HS-5 (cell line): ENCODE measurements around the gene KLHDC2.
"Not testable (repeated sequence)": the region's sequence is repeated elsewhere in the genome, so short reads cannot be mapped to it uniquely, and the experiment has no call there.

Source experiments
- DNase-seq: peaks from one replicate; pipeline ENCODE4 v3.0.0-alpha.2; 2012; ENCODE audit warnings: low read depth

The KLHDC2 gene, protein sequence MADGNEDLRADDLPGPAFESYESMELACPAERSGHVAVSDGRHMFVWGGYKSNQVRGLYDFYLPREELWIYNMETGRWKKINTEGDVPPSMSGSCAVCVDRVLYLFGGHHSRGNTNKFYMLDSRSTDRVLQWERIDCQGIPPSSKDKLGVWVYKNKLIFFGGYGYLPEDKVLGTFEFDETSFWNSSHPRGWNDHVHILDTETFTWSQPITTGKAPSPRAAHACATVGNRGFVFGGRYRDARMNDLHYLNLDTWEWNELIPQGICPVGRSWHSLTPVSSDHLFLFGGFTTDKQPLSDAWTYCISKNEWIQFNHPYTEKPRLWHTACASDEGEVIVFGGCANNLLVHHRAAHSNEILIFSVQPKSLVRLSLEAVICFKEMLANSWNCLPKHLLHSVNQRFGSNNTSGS

DNA sequence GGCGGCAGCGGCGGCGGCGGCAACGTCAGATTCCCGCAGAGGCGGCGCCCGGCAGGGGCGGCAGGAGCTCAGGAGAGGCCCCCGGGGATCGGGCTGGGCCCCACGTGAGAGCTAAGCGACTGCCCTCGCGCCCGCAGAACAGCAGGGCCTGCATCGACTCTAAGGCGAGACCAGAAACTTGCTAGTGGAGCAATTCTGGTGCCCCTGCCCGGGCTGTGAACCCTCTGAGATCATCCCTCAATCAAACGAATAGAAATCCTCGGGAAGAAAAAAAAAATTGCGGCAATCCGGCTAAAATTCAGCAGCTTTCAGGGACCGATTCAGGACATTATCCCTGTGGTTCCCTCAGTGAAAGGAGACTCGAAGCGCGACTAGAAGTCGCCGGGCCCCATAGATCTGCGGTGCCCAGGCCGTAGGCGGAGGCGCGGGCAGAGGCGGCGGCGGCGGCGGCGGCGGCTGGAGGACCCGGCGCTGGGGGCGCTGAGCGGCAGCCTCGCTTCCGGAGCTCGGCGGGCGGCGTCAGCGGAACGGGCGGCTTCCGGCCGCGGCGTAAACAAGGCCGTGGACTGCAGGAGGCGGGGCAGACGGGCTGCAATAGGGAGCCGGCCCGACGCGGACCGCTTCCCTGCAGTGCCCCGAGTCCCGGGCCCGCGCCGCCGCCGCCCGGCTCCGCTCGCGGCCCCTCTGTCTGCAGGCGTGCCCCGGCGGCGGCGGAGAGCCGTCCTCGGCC, at the start of gene KLHDC2:
TSS of gene KLHDC2 (plus strand) at position 583 of the 730 bp plus-strand sequence. CDS start 316 bp downstream, outside the sequence.
- DNase-seq = peak; percentile 28

DNA sequence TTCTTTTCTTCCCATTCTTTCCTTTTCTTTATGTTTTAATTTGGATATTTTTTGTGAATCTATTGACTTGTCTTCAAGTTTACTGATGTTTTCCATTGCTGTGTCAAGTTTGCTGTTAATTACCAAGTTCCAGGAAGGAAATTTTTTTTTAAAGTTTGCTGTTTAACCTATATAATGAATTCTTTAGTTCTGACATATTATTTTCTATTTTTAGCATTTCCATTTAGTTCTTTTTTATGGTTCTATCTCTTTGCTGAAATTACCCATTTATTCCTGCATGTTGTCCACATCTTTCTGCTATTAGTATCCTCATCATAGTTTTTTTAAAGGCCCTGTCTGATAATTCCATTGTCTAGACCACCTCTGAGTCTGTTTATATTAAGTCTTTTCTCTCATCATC, 47.2 kb upstream of the KLHDC2 start:
- DNase-seq = no peak

DNA sequence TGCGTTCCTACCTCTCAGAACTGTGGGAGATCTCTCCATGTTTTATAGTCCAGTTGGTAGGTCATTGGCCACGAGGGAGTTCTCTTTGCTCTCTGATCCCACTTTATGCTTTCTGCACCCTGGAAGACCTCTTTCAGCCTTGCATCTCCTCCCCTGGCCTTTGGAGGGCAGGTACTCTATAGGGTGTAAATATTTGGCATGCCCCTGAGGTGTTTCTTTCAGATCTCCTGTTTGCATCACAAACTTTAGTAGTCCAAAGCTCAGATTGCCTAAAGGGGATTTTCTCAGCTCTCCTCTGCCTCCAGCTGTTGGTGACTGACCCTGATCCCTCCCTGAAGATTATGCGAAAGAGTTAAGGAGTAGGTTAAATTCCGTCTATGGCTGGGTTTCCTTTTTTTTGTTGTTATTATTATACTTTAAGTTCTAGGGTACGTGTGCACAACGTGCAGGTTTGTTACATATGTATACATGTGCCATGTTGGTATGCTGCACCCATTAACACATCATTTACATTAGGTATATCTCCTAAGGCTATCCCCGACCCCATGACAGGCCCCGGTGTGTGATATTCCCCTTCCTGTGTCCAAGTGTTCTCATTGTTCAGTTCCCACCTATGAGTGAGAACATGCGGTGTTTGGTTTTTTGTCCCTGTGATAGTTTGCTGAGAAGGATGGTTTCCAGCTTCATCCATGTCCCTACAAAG, 46.1 kb upstream of the KLHDC2 start:
- not testable (repeated sequence) for DNase-seq

DNA sequence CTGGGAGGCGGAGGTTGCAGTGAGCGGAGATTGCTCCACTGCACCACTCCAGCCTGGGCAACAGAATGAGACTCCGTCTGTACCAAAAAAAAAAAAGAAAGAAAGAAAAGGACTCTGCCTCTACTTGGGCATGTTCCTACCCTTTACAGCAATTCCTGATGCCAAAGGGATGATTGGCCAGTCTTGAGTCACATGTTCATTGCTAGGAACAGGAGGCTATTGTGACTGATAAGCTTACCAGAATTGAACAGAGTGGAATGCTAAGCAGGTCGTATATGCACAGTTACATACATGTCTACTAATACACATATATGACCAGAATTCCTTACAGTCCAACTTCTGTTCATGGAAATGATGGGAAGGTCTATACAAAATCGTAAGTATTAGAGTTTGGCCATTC, 40.8 kb upstream of the KLHDC2 start:
- DNase-seq = no peak

DNA sequence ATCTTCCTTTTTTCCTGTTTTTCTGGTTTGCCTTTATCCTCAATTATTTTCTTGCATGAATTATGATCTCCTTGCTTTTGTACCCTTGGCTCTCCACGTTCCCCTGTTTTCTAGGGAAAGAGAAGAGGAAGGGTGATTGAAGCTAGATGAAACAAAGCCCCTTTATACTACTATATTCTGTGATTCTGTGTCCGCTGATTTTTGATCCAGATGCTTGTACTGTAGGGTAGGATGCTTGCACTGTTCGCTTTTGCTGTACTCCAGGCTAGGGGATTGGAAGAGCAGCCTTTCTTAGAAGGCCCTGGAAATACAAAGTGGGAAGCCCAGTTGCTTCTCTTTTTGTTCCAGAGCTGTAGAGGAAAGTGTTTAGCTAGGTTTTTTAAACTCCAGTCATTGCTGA, 35.1 kb upstream of the KLHDC2 start:
- no peak for DNase-seq

DNA sequence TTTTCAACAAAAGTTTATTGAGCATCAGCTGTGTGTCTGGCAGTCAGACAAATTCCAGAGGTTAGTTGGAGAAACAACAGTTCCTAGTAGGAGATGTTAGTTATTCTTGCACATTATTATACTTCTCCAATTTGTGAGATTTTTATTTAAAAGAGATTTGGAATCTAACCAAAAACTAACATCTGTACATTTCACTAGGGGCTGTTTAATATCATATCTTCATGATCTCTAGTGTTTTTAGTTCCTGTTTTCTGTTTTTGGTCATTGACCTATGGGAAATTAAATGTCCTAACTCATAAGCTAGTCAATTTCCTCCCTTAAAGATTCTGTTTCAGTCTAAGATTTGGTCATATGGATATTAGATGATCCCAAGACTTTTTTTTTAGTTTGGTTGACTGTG, 34.1 kb upstream of the KLHDC2 start:
- no peak for DNase-seq

DNA sequence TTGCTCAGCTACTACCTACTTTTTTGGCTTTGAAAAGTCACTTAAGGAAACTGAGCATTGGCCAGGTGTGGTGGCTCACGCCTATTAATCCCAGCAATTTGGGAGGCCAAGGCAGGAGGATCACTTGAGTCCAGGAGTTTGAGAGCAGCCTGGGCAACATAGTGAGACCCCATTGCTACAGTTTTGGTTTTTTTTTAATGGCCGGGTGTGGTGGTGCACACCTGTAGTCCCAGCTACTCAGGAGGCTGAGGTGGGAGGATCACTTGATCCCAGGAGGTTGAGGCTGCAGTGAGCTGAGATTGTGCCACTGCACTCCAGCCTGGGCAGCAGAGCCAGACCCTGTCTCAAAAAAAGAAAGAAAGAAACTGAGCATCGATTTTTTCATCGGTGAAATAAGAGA, 32.3 kb upstream of the KLHDC2 start:
- not testable (repeated sequence) for DNase-seq

DNA sequence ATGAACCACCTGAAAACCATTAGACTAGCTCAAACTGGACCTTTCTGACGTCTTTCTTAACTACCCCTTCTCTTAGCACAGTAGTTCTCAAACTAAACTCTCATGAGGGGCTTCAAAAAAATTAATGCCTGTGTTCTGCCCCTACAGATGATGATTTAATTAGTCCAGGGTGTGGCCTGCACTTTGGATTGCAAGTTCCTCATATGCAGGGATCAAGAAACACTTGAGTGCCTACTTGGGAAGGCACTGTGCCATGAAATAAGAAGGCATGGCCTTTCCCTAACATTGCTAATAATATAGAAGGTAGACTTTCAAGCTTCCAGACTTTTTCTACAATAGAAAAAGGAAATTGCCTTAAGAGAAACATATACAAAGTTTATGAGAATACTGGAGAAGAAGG, 22.8 kb upstream of the KLHDC2 start:
- no peak for DNase-seq

DNA sequence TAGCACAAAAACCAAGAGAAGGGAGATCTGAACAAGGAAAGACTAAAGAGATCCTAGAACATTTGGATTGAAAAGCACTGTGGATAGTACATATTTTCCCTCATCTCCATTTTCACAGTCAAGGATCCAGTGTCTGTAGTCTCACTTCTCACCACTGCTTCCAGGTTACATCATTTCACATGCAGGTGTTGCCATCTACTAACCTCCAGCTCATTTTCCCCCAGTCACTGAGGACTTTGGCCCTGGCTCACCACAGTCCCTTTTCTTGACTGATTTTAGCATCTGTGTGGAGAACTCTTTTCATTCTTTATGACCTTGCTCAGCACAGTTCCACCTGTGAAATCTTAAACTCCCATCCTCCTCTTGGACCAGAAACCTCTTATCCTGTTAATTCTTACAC, 21.5 kb upstream of the KLHDC2 start:
- DNase-seq = not testable (repeated sequence)

DNA sequence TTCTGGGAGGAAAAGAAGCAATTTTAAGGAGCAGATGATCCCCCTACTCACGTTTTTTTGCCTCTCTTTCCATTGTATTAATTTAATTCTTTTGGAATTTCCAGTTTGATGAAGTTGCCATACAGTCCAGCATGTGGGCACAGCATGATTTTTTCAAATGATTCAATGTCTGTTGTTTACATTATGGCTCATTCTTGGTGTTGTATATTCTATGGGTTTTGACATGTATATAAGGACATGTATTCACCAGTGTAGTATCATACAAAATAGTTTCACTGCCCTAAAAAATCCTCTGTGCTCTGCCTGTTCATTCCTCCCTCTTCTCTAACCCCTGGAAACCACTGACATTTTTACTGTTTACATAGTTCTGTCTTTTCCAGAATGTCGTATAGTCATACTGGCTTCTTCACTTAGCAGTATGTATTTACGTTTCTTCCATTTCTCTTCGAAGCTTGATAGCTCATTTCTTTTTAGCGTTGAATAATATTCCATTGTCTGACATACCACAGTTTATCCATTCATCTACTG, 13.3 kb upstream of the KLHDC2 start:
- DNase-seq = no peak

DNA sequence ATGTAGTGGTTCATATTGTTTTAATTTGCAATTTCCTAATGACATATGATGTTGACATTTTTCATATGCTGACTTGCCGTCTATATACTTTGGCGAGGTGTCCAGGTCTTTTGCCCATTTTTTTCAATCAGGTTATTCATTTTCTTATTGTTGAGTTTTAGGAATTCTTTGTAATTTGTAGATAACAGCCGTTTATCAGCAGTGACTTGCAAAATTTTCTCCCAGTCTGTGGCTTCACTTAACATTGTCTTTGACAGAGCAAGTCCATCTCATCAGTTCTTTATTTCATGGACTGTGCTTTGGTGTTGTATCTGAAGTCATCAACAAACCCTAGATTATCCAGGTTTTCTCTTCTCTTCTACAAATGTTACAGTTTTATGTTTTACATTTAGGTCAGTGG, 12.6 kb upstream of the KLHDC2 start:
- no peak for DNase-seq

DNA sequence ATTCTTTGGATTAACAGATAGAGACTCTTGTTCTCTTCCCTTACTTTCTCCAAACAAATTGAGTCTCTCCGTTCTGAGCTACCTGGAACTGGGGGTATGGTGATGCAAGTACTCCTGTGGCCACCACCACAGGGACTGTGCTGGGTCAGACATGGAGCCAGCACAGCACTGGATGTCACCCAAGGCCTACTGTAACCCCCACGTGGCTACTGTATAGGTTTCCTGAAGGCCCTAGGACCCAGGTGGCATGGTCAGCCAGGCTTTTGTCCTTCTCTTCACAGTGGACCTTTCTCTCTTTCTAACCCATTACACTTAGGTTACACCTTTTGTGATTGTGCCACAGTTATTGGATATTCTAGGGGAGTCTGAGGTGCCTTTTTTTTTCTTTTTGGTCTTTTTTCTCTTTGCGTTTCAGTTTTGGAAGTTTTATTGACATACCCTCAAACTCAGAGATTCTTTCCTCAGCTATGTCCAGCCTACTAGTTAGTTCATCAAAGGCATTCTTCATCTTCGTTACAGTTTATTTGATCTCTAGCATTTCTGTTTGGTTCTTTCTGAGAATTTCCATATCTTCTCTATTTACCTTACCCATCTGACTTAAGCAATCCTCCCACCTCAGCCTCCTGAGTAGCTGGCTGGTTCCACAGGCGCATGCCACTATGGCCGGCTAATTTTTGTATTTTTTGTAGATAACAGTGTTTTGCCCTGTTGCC, 6.0 kb upstream of the KLHDC2 start:
- no peak for DNase-seq

DNA sequence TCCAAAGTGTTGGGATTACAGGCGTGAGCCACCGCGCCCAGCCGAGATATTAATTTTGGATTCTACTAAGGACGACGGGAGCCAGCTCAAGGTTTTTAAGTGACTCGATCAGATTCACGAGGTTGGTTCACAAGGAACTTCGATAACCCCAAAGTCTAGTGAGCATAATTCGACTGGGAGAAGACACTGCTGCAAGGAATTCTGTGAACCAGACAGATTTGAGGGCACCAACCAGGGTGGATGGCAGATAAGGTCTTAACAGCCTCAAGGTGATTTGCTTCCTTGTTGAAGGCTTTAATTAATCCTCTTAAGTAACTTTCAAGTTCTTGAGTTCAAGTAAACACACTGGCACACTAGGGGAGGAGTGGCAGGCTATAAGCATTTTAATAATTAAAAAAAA, 1.1 kb upstream of the KLHDC2 start:
- no peak for DNase-seq

DNA sequence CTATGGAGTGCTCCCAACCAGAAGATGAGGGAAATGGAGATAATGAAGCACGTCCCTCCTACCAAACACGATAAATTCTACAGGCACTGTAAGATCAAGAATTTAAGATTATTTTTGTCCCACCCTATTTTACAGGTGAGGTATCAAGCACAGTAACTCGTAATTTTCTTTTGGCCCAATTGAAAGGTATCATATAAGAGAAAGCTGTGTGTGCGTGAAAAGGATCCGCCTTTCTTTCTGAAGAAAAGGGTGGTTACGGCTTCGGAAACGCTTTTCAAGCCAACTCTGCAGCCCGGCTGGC, 733 bp upstream of the KLHDC2 start:
- DNase-seq = no peak

DNA sequence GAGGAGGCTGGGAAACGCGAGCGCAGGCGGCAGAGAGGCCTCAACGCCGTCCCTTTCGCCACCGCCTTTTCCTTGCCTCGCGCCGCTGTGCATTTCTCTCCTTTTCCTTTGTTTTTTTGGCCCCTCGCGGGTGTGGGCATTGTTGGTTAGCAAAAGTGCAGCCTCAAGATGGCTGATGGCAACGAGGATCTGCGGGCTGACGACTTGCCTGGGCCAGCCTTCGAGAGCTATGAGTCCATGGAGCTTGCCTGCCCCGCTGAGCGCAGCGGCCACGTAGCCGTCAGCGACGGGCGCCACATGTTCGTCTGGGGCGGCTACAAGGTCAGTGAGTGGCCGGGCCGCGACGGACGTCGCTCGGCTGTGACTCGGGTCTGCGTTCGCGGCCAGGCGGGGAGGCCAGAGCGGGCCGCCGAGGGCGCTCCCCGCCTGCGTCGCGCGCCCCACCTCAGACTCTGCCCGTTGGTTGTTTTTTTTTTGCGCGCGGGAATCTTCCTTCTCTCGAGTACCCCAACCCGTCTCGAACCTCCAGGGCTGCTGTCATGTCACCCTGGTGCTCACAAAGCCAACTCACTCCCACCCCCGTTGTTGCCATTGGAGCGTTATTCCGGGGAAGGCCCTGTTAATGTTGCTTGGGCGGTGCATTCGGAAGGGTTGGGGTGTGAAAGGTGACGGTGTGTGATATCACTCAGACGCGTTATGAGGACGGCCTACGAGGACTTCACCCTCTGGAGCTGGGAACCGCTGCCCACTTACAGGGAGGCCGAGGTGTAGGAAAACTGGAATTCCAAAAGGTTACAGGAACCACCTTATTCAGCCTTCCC, 558 bp downstream of the KLHDC2 start:
- DNase-seq = peak; percentile 36

DNA sequence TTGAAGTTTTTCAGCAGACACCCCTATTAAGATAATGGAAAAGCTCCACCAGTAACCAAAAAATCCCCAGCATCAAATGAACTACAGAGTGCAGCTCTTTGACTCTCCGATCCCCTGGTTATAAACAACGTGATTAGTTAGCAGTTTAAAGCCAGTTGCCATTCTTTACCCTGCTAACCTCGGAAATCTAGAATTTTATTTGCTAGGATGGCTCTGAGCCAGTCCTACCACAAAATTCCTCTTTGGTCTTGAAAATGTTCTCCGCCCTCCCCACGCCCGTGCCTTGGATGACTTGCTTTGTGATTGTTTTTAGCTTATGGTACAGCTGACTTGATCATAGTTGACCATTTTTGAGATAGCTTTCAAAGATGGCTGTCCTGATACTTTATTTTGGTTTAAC, 1.2 kb downstream of the KLHDC2 start:
- peak; percentile 25 for DNase-seq

DNA sequence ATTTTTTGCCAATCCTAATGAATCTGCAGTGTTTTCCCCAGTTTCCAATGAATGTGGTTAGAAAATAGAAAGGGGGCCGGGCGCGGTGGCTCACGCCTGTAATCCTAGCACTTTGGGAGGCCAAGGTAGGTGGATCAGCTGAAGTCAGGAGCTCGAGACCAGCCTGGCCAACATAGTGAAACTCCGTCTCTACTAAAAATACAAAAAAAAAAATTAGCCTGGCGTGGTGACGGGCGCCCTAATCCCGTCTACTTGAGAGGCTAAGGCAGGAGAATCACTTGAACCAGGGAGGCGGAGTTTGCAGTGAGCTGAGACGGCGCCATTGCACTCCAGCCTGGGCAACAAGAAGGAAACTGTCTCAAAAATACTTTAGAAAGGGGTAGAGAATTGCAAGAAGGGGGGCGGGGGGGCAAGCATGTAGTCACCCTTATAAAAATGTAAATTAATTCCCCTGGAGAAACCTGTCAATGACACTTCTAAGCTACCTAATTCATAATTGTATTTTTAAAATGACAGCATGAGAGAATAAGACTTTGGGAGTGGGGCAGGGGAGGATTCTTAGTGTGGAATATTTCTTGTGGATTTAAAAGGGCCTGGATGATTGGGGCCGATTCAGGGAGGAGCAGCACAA, 1.7 kb downstream of the KLHDC2 start:
- DNase-seq = no peak

DNA sequence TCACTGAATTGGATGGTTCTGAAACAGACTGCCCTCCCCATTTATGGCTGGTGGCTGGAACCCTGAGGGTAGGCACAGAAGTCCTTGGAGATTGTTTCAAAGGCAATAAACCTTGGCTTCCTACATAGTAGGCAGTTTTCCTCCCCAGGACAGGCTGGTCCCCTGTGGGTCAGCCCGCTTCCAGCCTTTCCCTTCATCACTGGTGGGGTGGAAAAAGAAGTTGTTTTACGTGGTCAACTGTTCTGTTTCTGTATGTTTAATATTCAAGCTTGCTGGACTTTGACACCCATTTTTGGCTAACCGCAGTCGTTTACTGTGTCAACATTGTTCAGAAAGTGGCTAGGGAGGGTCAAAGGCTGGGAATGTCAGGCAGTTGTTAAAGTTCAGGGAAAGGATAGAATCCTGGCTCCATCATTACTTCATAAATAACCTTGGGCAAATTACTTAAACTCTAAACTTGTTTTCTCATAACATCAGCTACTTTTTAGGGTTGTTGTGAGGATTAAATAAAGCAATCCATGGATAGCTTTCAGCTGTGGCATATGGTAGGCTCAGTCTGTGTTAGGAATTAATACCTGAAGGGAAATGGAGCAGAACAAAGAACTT, 2.4 kb downstream of the KLHDC2 start:
- no peak for DNase-seq

DNA sequence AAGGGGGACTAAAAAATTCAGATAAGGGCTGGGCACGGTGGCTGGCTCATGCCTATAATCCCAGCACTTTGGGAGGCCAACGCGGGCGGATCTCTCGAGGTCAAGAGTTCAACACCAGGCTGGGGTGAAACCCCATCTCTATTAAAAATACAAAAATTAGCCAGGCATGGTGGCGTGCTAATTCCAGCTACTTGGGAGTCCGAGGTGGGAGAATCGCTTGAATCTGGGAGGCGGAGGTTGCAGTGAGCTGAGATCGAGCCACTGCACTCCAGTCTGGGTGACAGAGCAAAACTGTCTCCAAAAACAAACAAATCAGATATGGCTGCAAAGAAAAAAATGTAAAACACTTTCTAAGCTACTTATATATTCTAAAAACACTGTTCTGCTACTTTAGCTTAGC, 3.7 kb downstream of the KLHDC2 start:
- DNase-seq = not testable (repeated sequence)

DNA sequence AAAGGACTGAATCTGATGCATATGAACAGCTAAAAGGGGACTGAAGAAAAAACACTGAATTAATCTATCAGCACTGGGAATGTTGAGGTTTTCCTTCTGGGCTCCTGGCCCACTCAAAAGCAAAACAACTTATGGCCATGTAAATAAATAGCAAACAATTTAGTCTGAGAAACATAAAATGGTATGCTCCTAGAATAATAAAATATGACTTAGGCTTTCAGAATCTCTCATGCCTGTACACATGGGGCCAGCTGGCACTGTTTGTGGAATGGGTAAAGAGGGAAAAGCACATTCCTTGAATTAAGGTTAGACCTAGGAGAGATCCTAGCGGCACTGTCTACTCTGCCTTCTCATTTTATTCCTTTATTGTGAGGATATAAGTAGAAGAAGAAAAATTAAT, 6.2 kb downstream of the KLHDC2 start:
- no peak for DNase-seq
